ENCODE measurements around the gene TMEM225B. TPM values are rescaled to one million over a fixed set of nuclear protein-coding genes. Genes with fewer than 3 reads are reported as not detected.

TMEM225B gene
- total and polyA plus RNA-seq, 2 donors (not counting 1 experiment from before 2014, with no cell fraction given): 0.86 to 0.95 TPM

DNA sequence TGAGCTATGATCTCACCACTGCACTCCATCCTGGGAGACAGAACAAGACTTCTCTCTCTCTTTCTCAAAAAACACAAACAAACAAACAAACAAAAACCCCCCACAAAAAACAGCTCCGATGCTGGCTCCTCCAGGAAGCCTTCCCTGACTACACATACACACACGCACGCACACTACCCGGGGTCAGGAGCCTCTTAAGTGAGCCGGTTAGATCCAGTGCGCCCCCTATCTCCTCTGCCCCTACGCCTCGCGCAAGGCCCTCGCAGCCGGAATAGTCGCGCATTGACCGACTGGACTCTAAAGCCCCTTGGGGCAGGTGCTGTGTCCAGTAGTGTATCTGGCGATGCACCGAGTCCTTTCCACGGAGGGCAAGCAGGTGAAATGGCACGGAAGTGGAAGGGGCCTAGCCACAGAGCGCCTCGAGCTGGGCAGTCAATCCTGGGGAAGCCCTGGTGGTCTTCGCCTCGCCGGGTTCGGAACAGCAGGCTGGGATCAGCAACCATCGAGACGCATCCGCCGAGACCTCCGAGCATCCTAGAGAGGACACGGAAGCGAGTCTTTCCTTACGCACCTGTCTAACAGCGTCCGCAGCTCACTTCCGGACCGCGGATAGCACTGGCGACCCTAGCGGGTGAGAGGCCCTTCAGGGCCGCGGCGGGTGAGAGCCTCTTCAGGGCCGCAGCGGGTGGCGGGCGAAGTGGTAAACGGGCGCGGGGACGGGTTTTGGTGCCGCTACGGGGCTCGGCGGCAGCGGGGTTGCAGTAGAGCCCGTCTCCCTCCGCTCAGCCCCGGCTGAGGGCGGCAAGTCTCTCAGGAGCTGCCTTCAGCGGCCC lies 18.5 kb downstream of the TMEM225B start, which contains the start of gene ZSCAN25:
Gene ZSCAN25, plus strand, starts transcription at position 588 of the 833 bp plus-strand sequence. CDS start 2,661 bp downstream, outside the sequence.
- DNase-seq (peak; percentile 91), ATAC-seq (ENCODE audit: low read depth) (peak; percentile 95)
- Histone ChIP-seq H3K9ac (ENCODE audit: low read length) (peak within 1 kb of the TSS; percentile 99), H3K4me3 (ENCODE audit: control extremely low read depth in 1 of 5, extremely low read depth in 1 of 5, insufficient read depth in 1 of 5, low read depth in 2 of 5, low read length in 4 of 5) (peak within 1 kb of the TSS; percentile 86 to 99 (median 95)), H2AFZ (ENCODE audit: insufficient read depth, low read depth, low read length, poor library complexity, severe bottlenecking) (peak within 1 kb of the TSS; percentile 99), H3K4me1 (ENCODE audit: control insufficient read depth in 2 of 2, insufficient read depth in 2 of 2, low read length in 2 of 2) (peaks cover 17 to 18% of the 10 kb centered on the region in 2 donors), H3K79me2 (ENCODE audit: control insufficient read depth, insufficient read depth, low read length) (peaks cover 38% of the 10 kb centered on the region), H3K4me2 (replicated peaks; ENCODE audit: low read depth, low read length, poor library complexity, severe bottlenecking) (peak within 1 kb of the TSS; percentile 85), H4K20me1 (ENCODE audit: control insufficient read depth, insufficient read depth, low read length, poor library complexity, severe bottlenecking) (peaks cover 17% of the 10 kb centered on the region), H3K36me3 (replicated peaks in 1 of 2; ENCODE audit: control extremely low read depth in 1 of 2, control insufficient read depth in 1 of 2, extremely low read depth in 1 of 2, insufficient read depth in 2 of 2, low read length in 1 of 2) (peaks cover 2 to 29% of the 10 kb centered on the region in 2 experiments), H3K27ac (ENCODE audit: low read length in 2 of 2) (peak within 1 kb of the TSS; percentile 73 to 90), H3K27me3 (replicated peaks in 1 of 4; ENCODE audit: control extremely low read depth in 1 of 4, control insufficient read depth in 3 of 4, insufficient read depth in 4 of 4, low read length in 3 of 4) (no peaks in the 10 kb centered on the region), H3K9me3 (ENCODE audit: control extremely low read depth in 1 of 3, control insufficient read depth in 2 of 3, insufficient read depth in 1 of 3, low read length in 2 of 3) (no peaks in the 10 kb centered on the region)
- POLR2A ChIA-PET: interaction anchor here (0.6 to 2.5 kb wide), 2 partner anchors 58 to 208 kb away, joined by 3 to 6 read pairs; partner anchors contain the start of genes BUD31, PDAP1 and ZNF655
- 1% methylated on average over 60 of the region's 60 CpGs for WGBS (ENCODE audit: insufficient coverage)
- Mint-ChIP-seq H3K4me3 (peak within 1 kb of the TSS; percentile 98), H3K27me3 (no peaks in the 10 kb centered on the region), H3K9me3 (ENCODE audit: insufficient read depth) (no peaks in the 10 kb centered on the region), H3K4me1 (peaks cover 28% of the 10 kb centered on the region), H3K27ac (peak within 1 kb of the TSS; percentile 95)
- CTCF ChIA-PET: interaction anchor here (1.1 to 1.2 kb wide), 4 partner anchors 85 to 303 kb away, joined by 3 read pairs; partner anchors contain the start of gene ZKSCAN5
- TF ChIP-seq EZH2 (IDR thresholded peaks at IDR 0.05; ENCODE audit: borderline replicate concordance, insufficient read depth, low read depth, low read length, poor library complexity, severe bottlenecking): no peak
- TF ChIP-seq, protein P1, sequence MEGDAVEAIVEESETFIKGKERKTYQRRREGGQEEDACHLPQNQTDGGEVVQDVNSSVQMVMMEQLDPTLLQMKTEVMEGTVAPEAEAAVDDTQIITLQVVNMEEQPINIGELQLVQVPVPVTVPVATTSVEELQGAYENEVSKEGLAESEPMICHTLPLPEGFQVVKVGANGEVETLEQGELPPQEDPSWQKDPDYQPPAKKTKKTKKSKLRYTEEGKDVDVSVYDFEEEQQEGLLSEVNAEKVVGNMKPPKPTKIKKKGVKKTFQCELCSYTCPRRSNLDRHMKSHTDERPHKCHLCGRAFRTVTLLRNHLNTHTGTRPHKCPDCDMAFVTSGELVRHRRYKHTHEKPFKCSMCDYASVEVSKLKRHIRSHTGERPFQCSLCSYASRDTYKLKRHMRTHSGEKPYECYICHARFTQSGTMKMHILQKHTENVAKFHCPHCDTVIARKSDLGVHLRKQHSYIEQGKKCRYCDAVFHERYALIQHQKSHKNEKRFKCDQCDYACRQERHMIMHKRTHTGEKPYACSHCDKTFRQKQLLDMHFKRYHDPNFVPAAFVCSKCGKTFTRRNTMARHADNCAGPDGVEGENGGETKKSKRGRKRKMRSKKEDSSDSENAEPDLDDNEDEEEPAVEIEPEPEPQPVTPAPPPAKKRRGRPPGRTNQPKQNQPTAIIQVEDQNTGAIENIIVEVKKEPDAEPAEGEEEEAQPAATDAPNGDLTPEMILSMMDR (IDR thresholded peaks at IDR 0.05): peak; percentile 7
- intact Hi-C loops (cut with micrococcal nuclease): loop anchor here (1.0 to 5.0 kb wide), 6 partner anchors 58 to 302 kb away; partner anchors contain the start of genes ARPC1A, TRIM4, ZKSCAN5 and ZNF394

Measured in B cell (primary cell).